Dedifferentiated amniotic fluid mesenchymal stem cell (primary cell): Measurements from ENCODE around the gene DRC7.
"Not testable (repeated sequence)": the region's sequence is repeated elsewhere in the genome, so short reads cannot be mapped to it uniquely, and the experiment has no call there.

Source experiments
- DNase-seq: peaks from one replicate; pipeline ENCODE4 v3.0.0-alpha.2; 2016; ENCODE audit errors: extremely low spot score

The DRC7 gene

DNA sequence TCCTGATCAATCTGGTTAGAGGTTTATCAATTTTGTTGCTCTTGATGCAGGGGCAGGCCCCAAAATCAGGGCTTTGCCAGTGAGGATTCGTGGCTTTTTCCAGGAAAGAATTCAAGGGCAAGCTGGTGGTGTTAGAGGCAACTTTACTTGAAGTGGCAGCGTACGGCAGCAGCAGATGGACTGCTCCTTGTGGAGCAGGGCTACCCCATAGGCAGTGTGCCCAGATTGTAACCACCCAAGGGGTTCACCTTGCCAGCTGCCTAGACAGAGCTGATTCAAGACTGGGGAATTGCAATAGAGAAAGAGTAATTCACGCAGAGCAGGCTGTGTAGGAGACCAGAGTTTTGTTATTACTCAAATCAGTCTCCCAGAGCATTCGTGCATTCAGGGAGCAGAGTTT lies 16.7 kb downstream of the DRC7 start:
- no peak for DNase-seq

- no peak for DNase-seq
Observed at GRCh38 chr16:57711993-57712392, 17.4 kb downstream of the DRC7 start.

DNA sequence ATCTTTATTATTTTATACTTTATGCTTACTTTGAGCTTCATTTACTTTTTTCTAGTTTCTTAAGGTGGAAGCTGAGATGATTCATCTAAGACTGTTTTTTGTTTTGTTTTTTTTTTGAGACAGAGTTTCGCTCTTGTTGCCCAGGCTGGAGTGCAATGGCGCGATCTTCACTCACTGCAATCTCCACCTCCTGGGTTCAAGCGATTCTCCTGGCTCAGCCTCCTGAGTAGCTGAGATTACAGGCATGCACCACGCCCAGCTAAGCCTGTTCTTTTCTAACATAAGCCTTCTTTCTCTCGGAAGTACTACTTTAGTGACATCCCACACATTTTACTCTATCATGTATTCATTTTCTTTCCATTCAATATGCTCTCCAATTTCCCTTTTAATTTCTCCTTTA lies 18.0 kb downstream of the DRC7 start:
- DNase-seq, result not testable (repeated sequence)

- DNase-seq, result no peak
Observed at GRCh38 chr16:57713596-57713995, 19.0 kb downstream of the DRC7 start.

GRCh38 chr16:57714047-57714446 lies 19.4 kb downstream of the DRC7 start:
- DNase-seq, result no peak

DNA sequence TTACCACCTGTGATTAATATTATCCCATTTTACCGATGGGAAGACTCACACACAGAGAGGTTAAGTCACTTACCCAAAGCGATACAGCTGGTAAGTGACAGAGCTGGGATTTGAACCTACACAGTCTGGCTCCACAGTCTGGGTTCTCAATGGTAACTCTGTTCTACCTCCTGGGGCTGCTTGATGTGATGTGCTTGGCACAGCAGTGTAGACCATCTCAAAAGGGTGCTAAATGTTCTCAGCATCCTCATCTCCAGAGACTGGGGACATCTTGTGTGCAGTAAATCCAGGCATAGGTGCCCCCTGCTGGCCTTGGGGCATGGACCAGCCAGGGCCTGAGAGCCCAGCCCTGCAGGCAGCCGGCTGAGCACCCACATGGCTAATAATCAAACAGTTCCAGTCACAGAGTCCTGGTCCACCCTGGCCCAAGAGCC lies 25.6 kb downstream of the DRC7 start:
- DNase-seq, result no peak

GRCh38 chr16:57721356-57722209 lies 27.0 kb downstream of the DRC7 start:
- no peak for DNase-seq

DNA sequence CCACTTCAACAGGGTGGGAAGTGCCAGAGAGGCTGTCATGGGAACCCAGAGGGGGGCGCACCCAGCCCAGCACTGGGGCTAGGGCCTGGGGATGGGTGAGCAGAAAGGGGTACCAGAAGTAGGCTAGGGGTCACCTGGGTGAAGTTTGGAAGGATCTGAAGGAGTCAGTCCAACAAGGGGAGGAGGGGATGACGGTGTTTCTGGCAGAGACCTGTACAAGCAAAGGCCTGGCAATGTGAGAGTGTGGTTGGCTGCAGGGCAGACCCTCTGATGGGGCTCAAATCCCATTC lies 27.5 kb downstream of the DRC7 start:
- no peak for DNase-seq

DNA sequence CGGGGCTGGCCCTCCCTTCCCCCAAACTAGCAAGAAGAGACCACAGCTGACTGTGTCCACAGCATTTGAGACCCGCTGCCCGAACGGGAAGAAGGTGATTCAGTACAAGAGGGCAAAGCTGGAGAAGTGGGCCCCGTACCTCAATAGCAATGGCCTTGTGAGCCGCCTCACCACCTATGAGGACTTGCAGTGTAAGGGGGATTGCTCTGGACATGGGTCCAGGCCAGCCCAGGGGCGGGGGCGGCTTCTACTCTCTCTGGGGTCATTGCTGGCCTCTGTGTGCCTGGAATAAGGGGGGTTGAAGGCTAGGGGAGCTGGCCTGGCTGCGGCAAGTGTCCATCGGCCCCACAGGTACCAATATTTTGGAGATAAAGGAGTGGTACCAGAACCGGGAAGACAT lies 28.0 kb downstream of the DRC7 start:
- no peak for DNase-seq

- DNase-seq, result no peak
Observed at GRCh38 chr16:57723170-57723569, 28.6 kb downstream of the DRC7 start.

DNA sequence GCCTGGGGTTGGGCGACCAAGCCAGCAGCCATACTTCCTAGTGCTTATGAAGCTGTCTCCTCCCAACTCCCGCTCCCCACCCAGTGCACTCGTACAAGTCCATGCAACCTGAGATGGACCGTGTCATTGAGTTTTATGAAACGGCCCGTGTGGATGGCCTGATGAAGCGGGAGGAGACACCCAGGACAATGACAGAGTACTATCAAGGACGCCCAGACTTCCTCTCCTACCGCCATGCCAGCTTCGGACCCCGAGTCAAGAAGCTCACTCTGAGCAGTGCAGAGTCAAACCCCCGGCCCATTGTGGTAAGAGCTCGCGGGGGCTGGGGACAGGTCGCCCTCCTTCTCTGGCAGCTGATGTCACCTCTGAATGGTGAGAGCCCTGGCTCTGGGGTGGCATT lies 29.9 kb downstream of the DRC7 start:
- no peak for DNase-seq

GRCh38 chr16:57725151-57725550 lies 30.5 kb downstream of the DRC7 start:
- DNase-seq, result no peak

DNA sequence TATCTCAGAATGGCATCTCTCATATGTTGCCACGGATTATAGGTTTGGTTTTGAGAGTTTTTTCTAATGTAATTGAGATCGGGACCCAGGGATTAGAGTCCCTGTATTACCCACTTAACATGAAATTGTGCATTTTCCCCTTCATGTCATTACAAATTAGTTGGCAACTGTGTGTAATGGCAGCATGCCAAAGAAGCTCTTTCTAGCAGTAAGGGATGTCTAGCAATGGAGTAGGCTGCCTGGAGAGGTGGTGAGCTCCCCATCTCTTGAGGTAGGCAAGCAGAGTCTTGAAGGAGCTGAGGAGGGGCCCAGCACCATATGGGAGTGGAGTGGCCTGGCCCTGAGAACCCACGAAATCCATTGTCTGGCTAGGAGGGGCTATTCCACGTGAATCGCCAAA lies 30.9 kb downstream of the DRC7 start:
- DNase-seq, result no peak

DNA sequence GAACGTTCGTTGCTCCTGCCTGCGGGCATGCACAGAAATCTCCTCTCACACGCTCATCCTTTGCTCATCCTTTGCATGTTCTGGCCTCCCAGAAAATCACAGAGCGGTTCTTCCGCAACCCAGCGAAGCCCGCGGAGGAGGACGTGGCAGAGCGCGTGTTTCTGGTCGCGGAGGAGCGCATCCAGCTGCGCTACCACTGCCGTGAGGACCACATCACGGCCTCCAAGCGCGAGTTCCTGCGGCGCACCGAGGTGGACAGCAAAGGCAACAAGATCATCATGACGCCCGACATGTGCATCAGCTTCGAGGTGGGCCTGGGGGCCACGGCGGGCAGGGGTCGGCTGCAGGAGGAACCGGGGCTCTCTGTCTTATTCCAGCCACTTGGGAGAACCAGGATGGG lies 31.4 kb downstream of the DRC7 start:
- no peak for DNase-seq

DNA sequence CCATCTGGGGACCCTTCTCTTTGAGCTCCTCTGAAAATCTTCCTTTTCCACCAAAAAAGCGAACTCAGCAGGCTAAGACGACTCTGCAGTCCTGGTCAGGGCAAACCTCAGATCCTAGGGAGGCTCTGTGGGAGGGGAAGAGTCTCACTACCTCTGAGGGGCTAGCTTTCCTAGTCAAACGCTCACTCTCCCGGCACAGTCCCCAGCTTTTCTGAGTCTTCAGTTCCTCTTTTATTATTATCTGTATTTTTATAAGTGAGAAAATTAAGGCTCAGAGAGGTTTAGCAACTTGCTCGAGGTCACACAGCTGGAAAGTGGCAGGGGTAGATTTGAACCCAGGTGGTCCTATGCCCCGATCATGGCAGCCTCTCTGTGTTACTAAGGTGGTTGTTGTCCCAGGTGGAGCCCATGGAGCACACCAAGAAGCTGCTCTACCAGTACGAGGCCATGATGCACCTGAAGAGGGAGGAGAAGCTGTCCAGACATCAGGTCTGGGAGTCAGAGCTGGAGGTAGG lies 31.9 kb downstream of the DRC7 start:
- no peak for DNase-seq

- DNase-seq, result no peak
Observed at GRCh38 chr16:57727610-57728009, 33.0 kb downstream of the DRC7 start.

DNA sequence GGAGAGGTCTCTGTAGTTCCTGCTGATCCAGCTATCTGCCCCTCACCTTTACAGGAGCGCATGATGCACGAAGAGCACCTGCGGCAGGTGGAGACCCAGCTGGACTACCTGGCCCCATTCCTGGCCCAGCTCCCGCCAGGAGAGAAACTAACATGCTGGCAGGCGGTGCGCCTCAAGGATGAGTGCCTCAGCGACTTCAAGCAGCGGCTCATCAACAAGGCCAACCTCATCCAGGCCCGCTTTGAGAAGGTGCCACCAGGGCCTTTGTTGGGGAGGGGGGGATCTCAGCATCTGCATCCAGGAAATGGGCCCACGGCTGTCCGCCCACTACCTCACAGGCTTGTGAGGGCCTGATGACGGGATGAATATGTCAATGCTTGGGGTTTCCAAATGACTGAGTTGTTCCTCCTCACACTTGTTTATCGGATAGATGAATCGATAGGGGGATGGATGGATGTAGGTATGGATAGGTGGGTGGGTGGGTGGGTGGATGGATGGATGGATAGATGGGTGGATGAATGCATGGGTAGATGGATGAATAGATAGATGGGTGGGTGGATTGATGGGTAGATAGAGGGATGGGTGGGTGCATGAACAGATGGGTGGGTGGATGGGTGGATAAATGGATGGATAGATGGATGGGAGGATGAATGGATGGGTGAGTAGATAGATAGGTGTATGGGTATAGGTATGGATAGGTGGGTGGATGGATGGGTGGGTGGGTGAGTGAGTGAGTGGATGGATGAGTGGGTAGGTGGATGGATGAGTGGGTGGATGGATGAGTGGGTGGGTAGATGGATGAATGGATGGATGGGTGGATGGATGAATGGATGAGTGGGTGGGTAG lies 34.0 kb downstream of the DRC7 start:
- DNase-seq, result no peak

GRCh38 chr16:57729182-57729484 lies 34.5 kb downstream of the DRC7 start:
- DNase-seq, result no peak

DNA sequence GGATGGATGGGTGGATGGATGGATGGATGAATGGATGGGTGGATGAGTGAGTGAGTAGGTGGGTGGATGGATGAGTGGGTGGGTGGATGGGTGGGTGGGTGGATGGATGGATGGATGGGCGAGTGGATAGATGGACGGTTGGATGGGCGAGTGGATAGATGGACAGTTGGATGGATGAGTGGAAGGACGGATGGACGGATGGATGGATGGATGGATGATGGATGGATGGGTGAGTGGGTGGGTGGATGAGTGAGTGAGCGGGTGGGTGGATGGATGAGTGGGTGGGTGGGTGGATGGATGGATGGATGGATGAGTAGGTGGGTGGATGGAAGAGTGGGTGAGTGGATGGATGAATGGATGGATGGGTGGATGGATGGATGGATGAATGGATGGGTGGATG lies 35.2 kb downstream of the DRC7 start:
- not testable (repeated sequence) for DNase-seq

- no peak for DNase-seq
Observed at GRCh38 chr16:57730771-57731730, 36.4 kb downstream of the DRC7 start.

DNA sequence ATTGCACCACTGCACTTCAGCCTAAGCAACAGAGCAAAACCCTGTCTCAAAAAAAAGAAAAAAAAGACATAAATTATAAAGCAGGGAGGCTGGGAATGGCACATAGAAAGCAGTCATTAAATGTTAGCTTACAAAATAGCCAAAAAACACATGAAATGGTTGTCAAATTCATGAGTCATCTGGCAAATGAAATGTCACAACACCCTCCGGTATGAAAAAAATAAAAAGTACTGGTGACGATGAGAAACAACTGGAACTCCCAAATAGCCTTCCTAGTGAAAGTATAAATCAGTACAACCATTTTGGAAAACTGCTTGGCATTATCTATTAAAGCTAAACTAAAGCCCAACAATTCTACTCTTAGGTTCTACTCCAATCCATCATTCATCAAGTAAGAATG lies 37.4 kb downstream of the DRC7 start:
- no peak for DNase-seq

DNA sequence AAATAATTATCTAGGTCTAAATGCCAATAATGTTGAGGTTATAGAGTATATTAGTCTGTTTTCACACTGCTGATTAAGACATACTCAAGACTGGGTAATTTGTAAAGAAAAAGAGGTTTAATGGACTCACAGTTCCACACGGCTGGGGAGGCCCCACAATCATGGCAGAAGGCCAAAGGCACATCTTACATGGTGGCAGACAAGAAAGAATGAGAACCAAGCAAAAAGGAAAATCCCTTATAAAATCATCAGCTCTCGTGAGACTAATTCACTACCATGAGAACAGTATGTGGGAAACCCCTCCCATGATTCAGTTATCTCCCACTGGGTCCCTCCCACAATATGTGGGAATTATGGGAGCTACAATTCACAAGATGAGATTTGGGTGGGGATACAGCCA lies 38.1 kb downstream of the DRC7 start:
- no peak for DNase-seq
